ENCODE data around the gene AZU1.
"Not testable (repeated sequence)": the region's sequence is repeated elsewhere in the genome, so short reads cannot be mapped to it uniquely, and the experiment has no call there.

The AZU1 gene

GRCh38 chr19:827314-827709 lies 325 bp upstream of the AZU1 start:
- DNase-seq (ENCODE audit: low read depth in 1 of 2, low spot score in 1 of 2), result no peak

DNA sequence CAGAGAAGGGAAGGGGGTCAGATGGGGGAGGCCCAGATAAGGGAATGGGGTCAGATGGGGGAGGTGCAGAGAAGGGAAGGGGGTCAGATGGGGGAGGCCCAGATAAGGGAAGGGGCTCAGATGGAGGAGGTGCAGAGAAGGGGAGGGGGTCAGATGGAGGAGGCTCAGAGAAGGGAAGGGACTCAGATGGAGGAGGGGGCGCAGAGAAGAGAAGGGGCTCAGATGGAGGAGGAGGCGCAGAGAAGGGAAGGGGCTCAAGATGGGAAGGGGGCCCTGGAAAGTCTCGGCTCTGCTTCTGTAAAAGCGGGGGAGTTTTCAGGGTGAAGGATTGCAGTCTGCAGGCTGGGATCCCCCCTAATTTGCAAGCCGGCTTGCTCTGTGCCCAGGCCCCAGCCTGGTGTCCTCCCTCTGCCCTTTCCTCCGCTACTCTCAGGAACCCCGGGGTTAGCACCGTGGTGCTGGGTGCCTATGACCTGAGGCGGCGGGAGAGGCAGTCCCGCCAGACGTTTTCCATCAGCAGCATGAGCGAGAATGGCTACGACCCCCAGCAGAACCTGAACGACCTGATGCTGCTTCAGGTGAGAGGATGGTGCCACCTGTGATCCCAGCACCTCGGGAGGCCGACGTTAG lies 1.6 kb downstream of the AZU1 start:
- no peak for DNase-seq (ENCODE audit: low read depth in 1 of 2, low spot score in 1 of 2)

GRCh38 chr19:831407-832369 lies 4.1 kb downstream of the AZU1 start:
- DNase-seq (ENCODE audit: low read depth in 1 of 2, low spot score in 1 of 2), result no peak

- no peak for DNase-seq (ENCODE audit: low read depth in 1 of 2, low spot score in 1 of 2)
Observed at GRCh38 chr19:834216-834615, 6.6 kb downstream of the AZU1 start.

DNA sequence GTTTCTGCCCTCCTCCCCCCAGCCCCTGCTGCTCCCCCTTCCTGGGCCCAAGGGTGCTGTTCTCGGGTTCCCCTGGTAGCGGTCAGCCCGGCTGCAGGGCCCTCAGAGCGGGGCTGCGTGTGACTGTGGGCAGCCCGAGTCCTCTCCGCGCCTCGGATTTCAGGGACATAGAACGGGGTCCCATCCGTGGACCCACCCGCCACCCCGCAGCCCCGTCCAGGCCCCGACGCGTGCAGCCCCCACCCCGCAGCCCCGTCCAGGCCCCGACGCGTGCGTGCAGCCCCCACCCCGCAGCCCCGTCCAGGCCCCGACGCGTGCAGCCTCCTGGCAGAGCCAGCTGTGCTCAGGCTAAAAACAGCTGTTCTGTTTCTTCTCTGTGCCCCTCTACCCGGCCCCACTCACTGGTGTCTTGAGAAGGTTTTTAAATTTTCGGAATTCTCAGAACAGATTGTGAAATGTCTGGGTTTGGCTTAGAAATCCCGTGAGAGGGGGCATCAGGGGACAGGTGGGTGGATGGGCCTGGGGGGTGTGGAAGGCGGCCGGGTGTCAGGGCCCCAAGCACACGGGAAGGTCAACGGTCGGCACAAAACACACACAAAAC lies 7.7 kb downstream of the AZU1 start:
- DNase-seq (ENCODE audit: low read depth in 1 of 2, low spot score in 1 of 2), result no peak

DNA sequence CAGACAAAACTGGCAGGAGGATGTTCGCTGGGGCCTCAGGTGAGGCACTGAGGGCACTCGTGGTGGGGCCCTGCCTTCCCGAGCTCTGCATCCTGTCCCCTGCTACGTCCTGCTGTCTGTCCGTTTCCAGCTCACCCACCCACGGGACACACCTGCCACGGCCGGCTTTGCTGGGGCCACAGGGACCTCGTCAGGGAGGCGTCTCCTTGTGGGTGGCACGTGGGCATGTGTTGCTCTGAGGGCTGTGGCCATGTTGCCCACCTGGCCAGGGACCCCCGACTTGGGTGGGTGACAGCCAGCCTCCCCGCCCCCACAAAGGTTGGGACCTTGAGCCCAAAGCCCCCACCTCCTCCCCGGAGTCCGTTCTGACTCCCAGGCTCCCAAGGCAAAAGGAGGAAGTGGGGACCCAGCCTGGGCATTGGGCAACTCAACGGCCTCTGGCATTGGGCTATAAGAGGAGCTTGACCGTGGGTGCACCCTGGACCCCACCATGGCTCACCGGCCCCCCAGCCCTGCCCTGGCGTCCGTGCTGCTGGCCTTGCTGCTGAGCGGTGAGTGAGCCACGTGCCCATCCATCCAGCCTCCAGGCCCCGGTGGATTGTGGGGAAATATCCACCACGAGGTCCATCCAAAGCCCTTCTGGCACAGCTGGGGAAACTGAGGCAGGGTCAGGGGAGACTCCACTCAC lies 13.0 kb downstream of the AZU1 start, which contains the start of gene PRTN3:
PRTN3 (plus strand) TSS at position 481 of the 688 bp plus-strand sequence; CDS start at position 491, 10 bp downstream.
- DNase-seq (ENCODE audit: low read depth in 1 of 2, low spot score in 1 of 2), result no peak

- DNase-seq (ENCODE audit: low read depth in 1 of 2, low spot score in 1 of 2), result not testable (repeated sequence)
Observed at GRCh38 chr19:842802-843179, 15.2 kb downstream of the AZU1 start.

GRCh38 chr19:843180-843835 lies 15.7 kb downstream of the AZU1 start:
- DNase-seq (ENCODE audit: low read depth in 1 of 2, low spot score in 1 of 2), result no peak

GRCh38 chr19:843836-844545 lies 16.4 kb downstream of the AZU1 start:
- no peak for DNase-seq (ENCODE audit: low read depth in 1 of 2, low spot score in 1 of 2)

- DNase-seq (ENCODE audit: low read depth in 1 of 2, low spot score in 1 of 2), result no peak
Observed at GRCh38 chr19:844546-844971, 16.9 kb downstream of the AZU1 start.

GRCh38 chr19:845707-846521 lies 18.3 kb downstream of the AZU1 start:
- no peak for DNase-seq (ENCODE audit: low read depth in 1 of 2, low spot score in 1 of 2)

GRCh38 chr19:848386-848921 lies 20.8 kb downstream of the AZU1 start:
- DNase-seq (ENCODE audit: low read depth in 1 of 2, low spot score in 1 of 2), result no peak

- DNase-seq (ENCODE audit: low read depth in 1 of 2, low spot score in 1 of 2), result not testable (repeated sequence)
Observed at GRCh38 chr19:849195-849594, 21.6 kb downstream of the AZU1 start.

- DNase-seq (ENCODE audit: low read depth in 1 of 2, low spot score in 1 of 2), result no peak
Observed at GRCh38 chr19:850221-850978, 22.8 kb downstream of the AZU1 start.

DNA sequence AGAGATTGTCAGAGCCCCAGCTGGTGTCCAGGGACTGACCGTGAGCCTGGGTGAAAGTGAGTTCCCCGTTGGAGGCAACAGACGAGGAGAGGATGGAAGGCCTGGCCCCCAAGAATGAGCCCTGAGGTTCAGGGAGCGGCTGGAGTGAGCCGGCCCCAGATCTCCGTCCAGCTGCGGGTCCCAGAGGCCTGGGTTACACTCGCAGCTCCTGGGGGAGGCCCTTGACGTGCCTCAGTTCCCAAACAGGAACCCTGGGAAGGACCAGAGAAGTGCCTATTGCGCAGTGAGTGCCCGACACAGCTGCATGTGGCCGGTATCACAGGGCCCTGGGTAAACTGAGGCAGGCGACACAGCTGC lies 23.3 kb downstream of the AZU1 start:
- DNase-seq (ENCODE audit: low read depth in 1 of 2, low spot score in 1 of 2), result no peak

- no peak for DNase-seq (ENCODE audit: low read depth in 1 of 2, low spot score in 1 of 2)
Observed at GRCh38 chr19:852136-853013, 24.7 kb downstream of the AZU1 start, which contains the start of gene ELANE. Gene ELANE (plus strand): TSS chr19:852303. CDS start chr19:852329, 26 bp downstream.

- DNase-seq (ENCODE audit: low read depth in 1 of 2, low spot score in 1 of 2), result no peak
Observed at GRCh38 chr19:853014-853585, 25.5 kb downstream of the AZU1 start.

Data from activated CD4-positive, alpha-beta T cell treated with anti-CD3 and anti-CD28 coated beads, Interleukin-2, amount 50 U/mL, for 24 hours (primary cell).